ENCODE measurements around the gene CAMTA1.

CAMTA1 gene

DNA sequence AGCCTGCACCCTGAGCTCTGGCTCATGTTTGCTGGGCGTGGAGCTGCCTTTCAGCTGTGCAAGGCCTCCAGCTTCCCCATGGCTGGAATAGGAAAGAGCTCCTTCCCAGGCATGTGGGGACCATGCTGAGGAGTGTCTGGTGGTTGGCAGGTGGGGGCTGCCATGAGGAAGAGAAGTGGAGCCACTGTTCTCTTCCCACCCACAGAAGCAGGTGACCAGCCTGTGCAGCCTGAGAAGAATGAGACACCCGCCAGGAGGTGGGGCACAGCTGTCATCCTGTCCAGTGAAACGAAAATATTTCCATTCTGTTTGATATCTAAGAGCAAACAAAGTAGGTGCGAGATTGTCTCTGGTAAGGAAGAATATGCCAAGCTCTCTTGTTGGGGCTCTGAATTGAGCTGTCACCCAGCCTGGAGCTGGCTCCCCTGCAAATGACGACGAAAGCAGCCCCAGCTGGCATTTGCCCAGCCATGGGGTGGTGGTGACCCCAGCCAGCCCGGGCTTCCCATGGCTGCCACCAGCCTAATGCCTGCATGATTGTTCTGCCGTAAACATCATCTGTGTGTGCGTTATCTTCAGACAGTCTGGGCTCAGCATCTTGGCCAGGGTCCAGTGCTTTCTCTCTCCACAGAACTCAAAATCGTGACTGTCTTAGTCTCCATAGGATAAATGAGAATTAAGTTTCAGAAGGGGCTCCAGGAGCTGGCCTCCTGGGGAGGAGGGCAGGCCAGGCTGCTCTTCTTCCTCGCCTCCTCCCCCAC is 556.1 kb downstream of the CAMTA1 start:
- DNase-seq (ENCODE audit: low spot score) = no peak

DNA sequence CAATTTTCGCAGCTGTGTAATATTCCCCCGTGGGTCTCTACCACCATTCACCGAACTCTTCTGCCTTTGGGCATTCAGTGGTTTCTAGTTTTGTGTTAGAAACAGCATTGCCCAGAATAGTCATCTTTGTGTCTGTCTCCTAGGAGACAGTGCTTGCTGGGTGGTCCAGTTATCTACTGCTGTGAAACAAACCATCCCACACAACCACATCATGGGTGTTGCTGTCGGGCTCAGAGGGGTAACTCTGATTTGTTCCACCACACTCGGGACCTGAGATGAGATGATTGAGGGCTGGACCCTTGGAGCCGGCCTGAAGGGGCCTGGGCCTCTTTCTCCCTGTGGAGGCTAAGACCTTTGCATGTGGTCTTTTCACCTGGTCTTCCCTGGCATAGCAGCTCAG is 558.6 kb downstream of the CAMTA1 start:
- no peak for DNase-seq (ENCODE audit: low spot score)

DNA sequence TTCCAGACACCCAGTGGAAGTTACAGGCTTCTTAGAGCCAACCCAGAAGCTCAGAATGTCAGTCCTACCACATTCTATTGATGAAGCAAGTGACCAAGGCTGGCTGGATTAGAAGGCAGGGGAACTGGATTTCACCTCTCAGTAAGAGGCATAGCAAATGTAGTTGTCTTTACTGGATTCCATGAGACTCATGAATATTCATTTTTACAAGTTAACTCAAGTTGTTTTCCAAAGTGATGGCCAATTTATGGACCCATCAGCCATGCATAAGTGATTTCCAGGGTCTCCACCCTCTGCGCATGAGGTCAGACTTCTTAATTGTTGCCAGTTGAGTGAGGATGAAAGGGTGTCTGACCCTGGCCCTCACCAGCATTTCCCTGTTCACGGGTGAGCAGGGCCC is 559.0 kb downstream of the CAMTA1 start:
- DNase-seq (ENCODE audit: low spot score) = no peak

DNA sequence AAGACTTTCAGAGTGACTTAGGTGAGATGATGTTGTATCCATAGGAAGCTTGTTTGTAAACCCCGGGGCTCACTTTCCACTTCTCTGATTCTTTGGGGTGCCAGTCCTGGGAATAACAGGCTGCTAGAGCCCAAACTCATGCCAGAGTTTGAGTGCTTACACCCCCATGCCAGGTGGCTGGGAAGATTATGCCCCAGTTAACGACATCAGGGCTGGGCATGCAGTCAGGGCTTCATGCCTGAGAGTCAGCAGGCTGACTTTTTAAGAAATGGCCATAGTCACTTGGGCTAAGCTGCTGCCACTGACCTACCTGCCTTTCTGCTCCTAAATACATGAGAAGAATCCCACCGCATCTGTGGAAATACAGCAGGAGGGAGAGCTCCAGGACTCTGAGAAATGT is 560.3 kb downstream of the CAMTA1 start:
- no peak for DNase-seq (ENCODE audit: low spot score)

DNA sequence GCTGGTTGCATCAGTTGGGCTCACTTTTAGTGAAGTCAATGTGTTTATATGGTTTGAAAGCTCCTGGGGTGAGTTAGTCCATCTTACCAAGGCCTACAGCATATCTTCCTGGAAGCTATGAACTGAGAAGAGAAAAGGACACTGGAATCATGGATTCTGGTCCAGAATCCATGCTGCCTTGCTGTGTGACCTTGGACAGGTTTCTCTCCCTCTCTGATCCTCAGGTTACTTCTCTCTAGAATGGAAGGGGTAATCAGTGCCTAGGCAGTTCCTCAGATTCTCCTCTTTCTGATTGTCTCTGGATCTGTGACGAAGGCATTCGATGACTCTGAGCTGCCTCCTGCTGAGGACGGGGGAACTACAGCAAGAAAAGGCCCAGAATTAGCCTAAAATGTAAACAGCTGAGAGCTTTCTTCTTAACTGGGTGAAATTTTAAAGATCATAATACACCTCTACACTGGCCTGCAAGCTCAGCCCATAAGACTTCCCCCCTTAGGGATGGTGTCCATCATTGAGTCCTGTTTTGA is 560.9 kb downstream of the CAMTA1 start:
- DNase-seq (ENCODE audit: low spot score) = no peak

DNA sequence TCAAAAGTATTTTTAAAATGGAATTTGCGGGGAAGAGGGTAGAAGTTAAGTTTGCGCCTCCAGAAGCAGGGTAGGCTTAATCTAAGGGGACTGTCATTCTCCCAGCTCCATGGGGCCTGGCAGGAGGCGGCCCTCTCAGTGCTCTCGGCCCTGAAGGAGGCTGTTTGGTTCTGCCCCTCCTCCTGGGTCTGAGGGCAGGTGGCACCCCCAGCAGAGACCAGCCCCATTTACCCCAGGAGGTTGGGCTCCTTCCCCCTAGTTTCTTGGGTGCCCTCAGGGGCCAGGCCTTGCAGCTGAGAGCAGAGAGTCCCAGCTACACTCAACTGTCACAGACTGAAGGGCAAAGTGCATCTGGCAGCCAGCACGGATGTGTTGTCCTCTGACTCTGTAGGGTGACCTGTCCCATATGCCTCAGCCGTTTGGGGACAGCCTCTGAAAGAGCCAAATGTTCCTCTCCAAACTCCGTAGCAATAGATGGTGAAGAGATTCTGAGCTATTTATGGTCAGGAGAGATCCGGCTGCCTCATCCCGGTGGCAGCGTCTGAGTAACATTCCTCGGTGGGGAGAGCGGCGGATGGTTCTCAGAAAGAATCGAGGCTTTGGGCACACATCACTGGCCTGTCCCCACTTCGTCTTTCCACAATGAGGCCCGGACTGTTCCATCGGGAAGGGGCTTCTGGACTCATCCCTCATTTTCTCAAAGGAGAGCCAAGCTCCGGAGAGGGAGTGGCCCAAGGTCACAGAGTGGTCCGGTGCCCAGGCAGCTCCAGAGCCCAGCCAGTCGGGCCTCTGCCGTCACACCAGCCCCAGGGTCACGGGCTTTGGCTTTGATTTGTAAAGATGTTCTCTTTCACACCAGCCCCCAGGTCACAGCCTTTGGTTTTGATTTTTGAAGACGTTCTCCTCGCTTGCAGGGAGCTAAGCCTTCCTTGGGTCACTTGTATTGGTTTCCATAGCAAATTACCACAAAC is 561.6 kb downstream of the CAMTA1 start:
- DNase-seq (ENCODE audit: low spot score) = no peak

DNA sequence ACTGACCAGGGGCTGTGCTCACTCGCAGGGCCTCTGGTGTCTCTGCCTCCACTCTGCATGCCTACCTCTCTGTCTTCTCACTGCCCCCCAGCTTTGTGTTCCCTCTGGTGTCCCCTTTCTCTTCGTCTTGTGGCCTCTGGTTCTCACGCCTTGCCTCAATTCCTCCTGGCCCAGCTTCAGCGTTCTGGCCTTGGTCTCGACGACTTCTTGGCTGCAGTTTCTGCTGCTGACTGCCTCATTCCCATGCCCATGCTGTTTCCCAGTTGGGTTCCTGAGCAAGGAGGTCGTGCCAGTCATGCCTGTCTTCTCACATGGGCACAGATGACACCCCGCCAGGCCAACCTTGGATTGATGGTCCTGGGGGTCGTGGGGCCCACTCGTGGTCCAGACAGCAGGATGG is 562.8 kb downstream of the CAMTA1 start:
- no peak for DNase-seq (ENCODE audit: low spot score)

DNA sequence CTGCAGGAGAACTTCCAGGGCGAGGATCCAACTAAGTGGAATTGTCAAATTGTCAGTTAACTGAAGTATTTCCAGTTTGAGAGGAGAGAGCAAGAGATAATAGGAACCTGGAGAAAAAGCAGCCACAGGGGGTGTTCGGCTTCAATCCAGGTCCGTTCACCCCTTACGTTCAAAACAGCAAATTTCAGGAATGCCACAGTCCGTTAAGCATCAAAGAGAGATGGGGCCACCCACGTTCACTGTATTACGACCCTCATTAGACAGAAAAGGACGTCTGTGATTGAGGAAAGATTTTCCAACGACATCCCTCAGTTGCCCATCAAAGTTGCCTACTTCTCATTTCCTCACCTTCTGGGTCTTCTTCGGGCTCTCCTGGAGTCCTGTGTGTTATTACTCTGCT is 563.3 kb downstream of the CAMTA1 start:
- DNase-seq (ENCODE audit: low spot score) = no peak

DNA sequence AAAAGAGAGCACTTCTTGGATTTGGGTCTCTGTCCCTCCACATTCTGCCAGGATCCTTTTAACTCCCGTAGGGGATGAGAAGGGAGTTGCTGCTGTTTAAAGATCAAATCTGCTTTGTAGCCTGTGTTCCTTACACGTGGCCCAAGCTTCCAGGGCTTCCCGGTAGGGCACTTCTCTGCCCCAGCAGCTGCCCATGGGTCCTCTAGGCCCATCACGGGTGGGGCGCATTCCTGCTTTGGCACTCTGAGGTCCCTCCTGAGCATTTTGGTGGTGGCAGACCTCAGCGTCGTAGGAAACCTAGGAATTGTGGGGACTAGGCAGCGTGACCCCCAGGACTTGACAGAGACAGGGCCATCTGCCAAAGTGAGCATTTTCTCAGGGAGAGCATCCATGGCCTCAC is 565.5 kb downstream of the CAMTA1 start:
- DNase-seq (ENCODE audit: low spot score) = no peak

DNA sequence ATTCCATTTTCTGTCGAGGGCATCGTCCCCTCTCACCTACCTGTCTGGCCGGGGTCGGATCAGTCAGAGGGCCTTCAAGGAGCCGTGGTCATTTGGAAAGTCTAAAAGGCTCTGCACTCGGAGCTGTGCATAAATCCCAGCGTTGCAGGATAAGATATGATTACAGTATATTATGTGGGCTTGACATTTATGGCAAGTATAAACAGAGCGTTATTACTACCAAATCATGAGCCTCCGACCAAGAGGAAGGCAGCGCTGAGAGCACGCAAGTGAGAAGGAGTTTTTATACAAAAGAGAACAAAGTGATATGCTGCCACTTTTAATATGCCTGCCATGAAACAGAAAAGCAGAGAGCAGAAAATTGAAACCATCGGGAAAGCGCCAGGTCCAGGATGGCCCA is 566.4 kb downstream of the CAMTA1 start:
- DNase-seq (ENCODE audit: low spot score) = no peak

DNA sequence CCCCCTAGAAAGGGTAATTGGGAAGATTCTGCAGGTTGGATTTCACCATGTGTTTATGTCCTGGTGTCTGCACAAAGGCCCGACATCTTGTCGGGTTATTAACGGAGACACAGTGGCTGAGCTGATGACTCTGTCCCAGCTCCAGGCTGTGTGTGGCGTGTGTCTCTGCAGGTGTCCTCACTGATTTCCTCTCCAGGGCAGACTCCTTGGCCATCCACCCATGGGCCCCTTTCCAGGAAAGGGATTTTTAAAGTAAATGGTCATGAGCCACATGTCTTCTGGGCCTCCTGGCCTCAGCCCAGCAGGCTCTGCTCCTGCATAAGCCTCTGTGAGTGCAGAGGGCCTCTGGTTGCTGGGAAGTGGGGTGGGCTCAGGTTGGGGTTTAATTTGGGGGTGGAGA is 567.1 kb downstream of the CAMTA1 start:
- DNase-seq (ENCODE audit: low spot score) = no peak

DNA sequence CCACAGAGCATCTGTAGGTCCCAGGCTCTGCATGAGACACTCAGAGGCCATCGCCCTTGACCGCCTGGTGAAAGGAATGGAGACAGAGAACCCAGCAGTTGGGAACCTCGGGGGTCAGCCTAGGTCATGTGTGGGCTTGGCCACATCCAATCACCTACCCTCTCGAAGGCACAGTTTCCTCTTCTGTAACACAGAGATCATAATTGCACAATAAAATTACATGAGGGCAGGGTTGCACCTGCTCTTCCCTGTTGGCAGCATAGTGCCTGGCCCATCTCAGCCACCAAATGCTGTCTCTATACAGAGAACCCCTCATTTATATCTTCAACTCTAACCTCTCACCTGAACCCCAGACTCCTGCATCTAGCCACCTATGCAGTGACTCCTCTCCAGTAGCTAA is 567.7 kb downstream of the CAMTA1 start:
- no peak for DNase-seq (ENCODE audit: low spot score)

DNA sequence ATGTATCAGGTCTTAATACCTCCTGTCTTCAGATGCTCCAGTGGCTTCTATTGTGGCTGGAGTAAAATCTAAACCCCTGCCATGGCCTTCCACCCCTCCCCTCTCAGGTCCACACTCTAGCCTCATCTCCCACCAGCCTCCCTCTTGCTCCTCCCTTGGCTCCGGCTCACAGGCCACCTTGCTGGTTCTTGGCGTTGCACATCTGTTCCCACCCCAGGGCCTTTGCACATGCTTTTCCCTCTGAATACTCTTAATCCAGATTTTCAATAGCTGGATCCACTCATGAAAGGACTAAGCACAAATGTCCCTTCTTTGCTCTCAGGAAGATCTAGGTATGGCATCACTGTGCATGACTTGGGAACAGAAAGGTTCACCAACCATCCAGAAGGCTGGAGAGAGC is 570.4 kb downstream of the CAMTA1 start:
- no peak for DNase-seq (ENCODE audit: low spot score)

DNA sequence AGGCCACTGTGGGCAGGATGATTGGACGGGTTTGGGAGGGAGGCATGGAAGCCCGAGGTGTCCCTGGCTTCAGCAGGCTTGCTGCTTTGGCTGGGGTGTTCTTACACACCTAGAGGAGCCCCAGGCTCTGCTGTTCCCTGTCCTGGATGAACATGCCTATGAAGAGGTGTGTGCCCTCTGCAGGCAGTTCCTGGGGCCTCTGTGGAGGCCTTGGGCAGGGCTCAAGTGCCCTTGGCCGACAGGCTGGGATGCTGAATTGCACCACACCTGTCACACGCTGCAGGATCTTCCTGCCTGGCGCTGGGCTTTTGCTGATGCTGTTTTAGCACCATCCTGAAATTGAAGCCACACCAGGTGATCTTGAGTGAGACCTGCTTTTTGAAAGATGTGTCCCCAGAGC is 570.8 kb downstream of the CAMTA1 start:
- no peak for DNase-seq (ENCODE audit: low spot score)

DNA sequence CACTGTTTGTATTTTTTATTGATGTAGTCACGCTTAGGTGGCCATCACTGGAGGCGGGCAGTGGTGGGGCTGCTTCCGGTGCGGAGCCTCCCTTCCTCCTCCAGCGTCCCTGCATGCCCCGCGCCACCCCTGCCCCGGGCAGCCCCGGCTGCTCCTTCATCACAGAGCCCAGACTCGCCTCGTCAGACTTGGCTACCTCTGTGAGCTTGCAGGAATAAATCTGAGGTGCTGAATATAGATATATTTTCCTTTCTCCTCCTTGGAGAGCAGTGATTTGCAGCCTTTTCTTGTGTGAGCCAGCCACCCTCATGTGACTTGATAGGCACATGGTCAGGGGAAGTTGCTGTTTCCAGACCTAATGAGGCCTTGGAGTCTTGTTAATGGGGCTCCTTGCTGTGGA is 573.2 kb downstream of the CAMTA1 start:
- no peak for DNase-seq (ENCODE audit: low spot score)

DNA sequence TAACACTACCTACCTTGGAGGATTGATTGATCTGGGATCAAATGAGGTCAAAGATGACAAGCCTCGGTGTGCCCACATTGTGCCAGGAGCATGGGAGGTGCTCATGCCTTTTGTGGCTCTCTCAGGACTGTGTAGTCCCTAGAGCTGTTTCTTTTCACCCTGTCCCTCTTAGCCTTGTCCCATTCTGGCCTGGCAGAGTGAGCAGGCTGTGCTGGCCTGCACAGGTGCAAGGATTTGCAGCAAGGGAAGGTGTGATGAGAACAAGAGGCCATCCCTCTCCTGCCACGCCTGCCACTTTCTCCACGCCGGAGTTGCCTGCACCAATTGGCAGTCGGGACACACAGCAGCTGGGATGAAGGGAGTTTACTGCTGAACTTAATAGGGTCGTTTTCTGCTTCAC is 575.3 kb downstream of the CAMTA1 start:
- no peak for DNase-seq (ENCODE audit: low spot score)

DNA sequence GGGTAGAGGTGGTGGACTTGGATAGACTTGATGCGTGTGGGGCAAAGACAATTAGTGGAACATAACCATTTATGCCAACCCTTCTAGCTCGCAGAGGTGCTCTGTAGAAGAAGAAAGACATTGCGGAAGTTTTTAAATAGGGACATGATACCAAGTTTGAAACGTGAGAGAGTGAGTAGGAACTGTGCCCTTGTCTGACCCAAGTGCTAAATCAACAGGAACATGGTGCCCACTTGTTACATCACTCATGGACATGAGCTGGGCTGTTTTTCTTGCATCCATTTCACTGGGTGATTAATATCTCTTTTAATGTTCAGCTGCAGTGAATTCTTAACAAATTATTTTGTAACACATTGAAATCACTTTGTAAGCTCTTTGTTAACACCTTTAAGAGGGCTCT is 577.7 kb downstream of the CAMTA1 start:
- no peak for DNase-seq (ENCODE audit: low spot score)

DNA sequence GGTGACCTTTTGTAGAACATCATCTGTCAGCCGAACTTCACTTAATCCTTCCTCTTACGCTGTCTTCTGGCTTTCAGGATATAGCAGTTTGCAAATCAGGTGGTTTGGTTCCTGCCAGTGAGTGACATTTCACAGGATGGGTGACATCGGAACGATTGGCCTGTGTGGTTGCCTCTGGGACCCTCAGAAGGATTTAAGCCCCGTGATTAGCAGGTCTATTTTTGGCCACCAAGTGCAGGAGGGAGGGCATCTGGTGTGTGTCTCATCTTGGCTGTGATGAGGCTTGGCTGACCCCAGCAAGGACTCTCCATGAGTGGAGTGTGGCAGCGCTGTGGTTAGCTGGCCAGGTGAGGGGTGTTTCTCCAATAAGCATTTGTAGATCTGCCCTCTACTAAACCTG is 578.2 kb downstream of the CAMTA1 start:
- DNase-seq (ENCODE audit: low spot score) = no peak

DNA sequence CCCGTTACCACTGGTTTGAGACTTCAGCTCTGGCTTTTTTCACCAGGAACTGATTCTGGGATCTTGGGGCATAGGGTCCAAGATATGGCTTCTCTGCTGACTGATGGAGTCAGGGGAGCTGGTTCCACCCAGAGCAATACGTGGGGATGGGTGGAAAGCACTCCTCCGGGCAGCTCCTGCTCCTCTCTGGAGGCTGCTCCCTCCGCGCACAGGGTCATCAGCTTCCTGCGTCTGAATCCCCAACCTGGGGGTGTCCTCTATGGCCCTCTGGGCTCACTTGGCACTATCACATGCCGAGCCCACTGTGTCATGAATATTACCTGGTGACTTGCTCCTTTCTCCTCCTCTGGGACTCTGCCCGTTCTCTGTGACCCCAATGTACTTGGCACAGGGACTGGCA is 580.5 kb downstream of the CAMTA1 start:
- DNase-seq (ENCODE audit: low spot score) = no peak

DNA sequence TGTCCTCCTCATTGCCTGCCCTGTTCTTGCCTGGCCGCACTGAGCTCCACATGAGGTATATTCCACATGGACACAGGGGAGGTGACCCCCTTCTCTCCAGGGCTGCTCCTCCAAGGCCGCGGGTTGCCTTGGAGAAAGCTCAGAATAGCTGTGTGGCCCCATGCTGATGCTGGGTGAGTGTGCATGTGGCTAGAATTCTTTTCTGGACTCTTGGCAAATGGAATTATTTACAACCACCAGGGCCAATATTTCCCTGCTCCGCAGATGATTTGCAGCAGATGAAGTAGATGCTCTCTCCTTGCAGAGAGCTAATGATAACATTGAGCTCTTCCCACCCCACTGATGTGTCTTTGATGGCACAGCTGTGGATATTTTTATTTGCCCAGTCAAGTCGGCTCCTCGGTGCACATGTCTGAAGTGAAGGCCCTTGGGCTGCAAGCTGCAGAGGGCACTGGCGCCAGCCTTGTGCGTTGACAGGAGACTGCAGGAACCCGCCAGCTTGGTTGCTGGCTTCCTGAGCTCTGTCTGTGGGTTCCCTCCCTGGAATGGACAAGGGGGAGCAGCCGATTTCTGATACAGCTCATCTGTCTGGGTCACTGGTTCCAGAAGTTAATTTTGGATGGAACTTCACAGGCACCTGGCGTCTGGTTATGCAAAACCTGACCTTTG is 581.2 kb downstream of the CAMTA1 start:
- DNase-seq (ENCODE audit: low spot score) = no peak

DNA sequence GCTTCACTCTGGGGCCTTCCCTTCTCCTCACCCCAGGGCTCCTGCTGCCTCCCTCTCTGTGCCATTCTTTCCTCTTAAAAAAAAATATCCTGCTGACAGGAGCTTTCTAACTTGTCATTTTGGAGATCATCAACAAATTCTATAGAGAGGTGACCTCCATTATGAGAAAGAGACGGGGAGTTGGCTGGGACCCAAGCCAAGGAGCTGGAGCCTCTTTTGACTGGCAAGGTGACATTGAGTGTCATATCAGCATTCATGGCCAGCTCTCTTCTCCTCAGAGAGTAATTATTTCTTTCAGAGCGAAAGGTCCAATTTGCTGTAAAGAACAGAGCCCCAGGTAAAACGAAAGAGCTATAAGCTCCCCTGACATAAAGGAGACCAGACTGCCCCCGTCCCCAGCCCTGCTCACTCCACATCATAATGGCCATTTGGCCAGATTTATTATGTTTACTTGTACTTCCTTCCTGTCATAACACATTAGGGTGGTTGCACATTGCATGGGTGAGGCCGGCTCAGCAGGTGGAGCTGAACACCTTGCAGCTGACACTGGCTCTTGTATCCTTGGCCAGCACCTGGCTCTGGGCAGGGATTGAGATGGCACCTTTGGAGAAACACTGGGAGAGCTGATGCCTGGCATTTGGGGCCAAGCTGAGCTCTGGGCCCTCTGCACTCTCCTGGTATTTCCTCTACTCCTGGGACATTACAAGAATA is 581.9 kb downstream of the CAMTA1 start:
- no peak for DNase-seq (ENCODE audit: low spot score)

DNA sequence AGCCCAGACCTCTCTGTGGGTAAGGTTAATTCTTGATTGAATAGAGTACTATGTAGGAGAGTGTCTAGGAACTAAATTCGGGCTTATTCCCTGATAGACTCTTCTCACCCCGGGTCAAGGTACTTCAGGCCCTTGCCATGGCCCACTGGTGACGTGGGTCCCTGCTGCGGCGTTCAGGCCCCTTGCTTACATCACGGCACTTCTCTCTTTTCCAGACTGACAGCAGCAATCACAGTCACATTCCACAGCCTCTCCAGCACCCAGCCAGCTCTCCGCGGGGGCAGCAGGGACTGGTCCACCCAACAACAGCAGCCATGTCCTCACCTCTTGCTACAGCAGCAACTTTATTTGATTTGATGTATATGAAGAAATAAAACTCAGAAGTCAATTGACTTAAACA is 584.6 kb downstream of the CAMTA1 start:
- no peak for DNase-seq (ENCODE audit: low spot score)
